ENCODE measurements around the gene MRS2.

Gene MRS2

DNA sequence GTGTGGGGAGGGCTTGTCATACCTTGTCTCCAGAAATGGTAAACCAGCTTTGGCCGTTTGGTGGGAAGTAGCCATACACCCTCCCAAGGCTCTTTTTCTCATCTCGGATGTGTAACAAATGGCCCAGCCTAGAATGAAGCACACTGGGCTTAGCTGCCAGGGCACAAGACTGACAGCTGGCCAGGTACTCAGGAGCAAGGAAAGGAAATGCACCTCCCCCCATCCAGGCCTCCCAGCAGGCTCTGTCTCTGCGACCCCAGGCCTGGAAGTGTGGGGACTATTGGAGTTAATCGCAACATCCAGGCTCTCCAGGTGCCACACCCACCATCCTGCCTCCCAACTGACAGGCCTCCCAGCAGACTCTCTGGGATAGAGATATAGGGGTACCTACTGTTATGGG, 43.0 kb downstream of the MRS2 start:
- Histone ChIP-seq H3K79me1 (ENCODE audit: low read depth, low read length) (no peaks in the 10 kb centered on the region), H2BK12ac (ENCODE audit: low read length) (no peak overlapping the region), H2BK5ac (ENCODE audit: low read length) (no peak overlapping the region), H3K9ac (ENCODE audit: low read depth, low read length, poor library complexity) (no peak overlapping the region), H2AFZ (ENCODE audit: low read length) (no peak overlapping the region), H3K27me3 (ENCODE audit: control insufficient read depth in 3 of 3, insufficient read depth in 3 of 3, low read depth in 1 of 3, low read length in 3 of 3) (no peaks in the 10 kb centered on the region), H3K18ac (ENCODE audit: low read length) (no peak overlapping the region), H3K4me1 (ENCODE audit: control insufficient read depth in 2 of 2, insufficient read depth in 1 of 2, low read depth in 1 of 2, low read length in 2 of 2) (peaks cover 0 to 2% of the 10 kb centered on the region in 2 donors), H2BK120ac (ENCODE audit: low read depth, low read length) (no peak overlapping the region), H2BK15ac (ENCODE audit: low read length) (no peak overlapping the region), H3K27ac (replicated peaks; ENCODE audit: low read length) (no peak overlapping the region), H3K4ac (ENCODE audit: low read length) (no peak overlapping the region), H2AK5ac (ENCODE audit: low read depth, low read length) (no peak overlapping the region), H3K9me3 (replicated peaks in 1 of 2; ENCODE audit: control insufficient read depth in 2 of 2, insufficient read depth in 1 of 2, low read depth in 1 of 2, low read length in 2 of 2) (no peaks in the 10 kb centered on the region), H3K14ac (ENCODE audit: low read length) (no peak overlapping the region), H3K36me3 (replicated peaks in 1 of 2; ENCODE audit: control insufficient read depth in 2 of 2, insufficient read depth in 2 of 2, low read length in 2 of 2) (no peaks in the 10 kb centered on the region), H3K4me2 (ENCODE audit: insufficient read depth, low read length, poor library complexity, severe bottlenecking) (no peak overlapping the region), H4K91ac (ENCODE audit: low read depth, low read length, poor library complexity) (no peak overlapping the region), H3K4me3 (ENCODE audit: low read length in 2 of 2) (no peak overlapping the region), H3K23ac (ENCODE audit: low read depth, low read length, poor library complexity) (no peak overlapping the region), H4K8ac (ENCODE audit: low read depth, low read length) (no peak overlapping the region)
- DNase-seq (ENCODE audit: low spot score), result no peak
- no CpG with 5 or more reads among the region's 4 CpGs for WGBS, 2 donors (ENCODE audit: extremely low coverage in 2 of 2, insufficient read length in 2 of 2, insufficient replicate concordance in 1 of 2)

DNA sequence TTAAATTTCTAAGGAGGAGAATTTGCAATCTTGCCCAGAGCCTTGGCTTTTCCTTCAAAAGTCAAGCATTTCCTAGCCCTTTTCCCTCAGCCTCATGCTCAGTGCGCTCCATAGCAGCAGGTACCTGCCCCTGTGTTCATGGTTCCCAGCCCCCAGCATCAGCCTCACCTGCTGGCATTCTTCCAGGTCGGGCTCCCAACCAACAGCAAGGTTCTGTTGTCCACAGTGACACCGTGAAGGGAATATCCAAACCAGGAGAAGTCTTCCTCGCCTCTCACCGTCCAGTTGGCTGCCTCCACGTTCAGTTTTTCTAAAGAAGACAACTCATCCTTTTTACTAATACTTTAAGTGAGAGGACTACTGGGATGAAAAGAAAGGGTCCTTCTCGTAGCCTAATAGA, 43.9 kb downstream of the MRS2 start:
- H3K9me3 ChIP-seq (replicated peaks in 1 of 2; ENCODE audit: control insufficient read depth in 2 of 2, insufficient read depth in 1 of 2, low read depth in 1 of 2, low read length in 2 of 2), result no peaks in the 10 kb centered on the region
- H2AFZ ChIP-seq (ENCODE audit: low read length), result no peak overlapping the region
- H2BK15ac ChIP-seq (ENCODE audit: low read length), result no peak overlapping the region
- H3K9ac ChIP-seq (ENCODE audit: low read depth, low read length, poor library complexity), result no peak overlapping the region
- H3K18ac ChIP-seq (ENCODE audit: low read length), result no peak overlapping the region
- DNase-seq (ENCODE audit: low spot score), result no peak
- no peak overlapping the region for H4K8ac ChIP-seq (ENCODE audit: low read depth, low read length)
- no peak overlapping the region for H3K23ac ChIP-seq (ENCODE audit: low read depth, low read length, poor library complexity)
- H3K4me1 ChIP-seq (ENCODE audit: control insufficient read depth in 2 of 2, insufficient read depth in 1 of 2, low read depth in 1 of 2, low read length in 2 of 2), result peaks cover 0 to 2% of the 10 kb centered on the region in 2 donors
- no peak overlapping the region for H3K4ac ChIP-seq (ENCODE audit: low read length)
- no peaks in the 10 kb centered on the region for H3K36me3 ChIP-seq (replicated peaks in 1 of 2; ENCODE audit: control insufficient read depth in 2 of 2, insufficient read depth in 2 of 2, low read length in 2 of 2)
- no peak overlapping the region for H2BK12ac ChIP-seq (ENCODE audit: low read length)
- no peak overlapping the region for H2AK5ac ChIP-seq (ENCODE audit: low read depth, low read length)
- no peak overlapping the region for H2BK120ac ChIP-seq (ENCODE audit: low read depth, low read length)
- no peak overlapping the region for H3K4me3 ChIP-seq (ENCODE audit: low read length in 2 of 2)
- no peak overlapping the region for H4K91ac ChIP-seq (ENCODE audit: low read depth, low read length, poor library complexity)
- H3K27ac ChIP-seq (replicated peaks; ENCODE audit: low read length), result no peak overlapping the region
- no peaks in the 10 kb centered on the region for H3K27me3 ChIP-seq (ENCODE audit: control insufficient read depth in 3 of 3, insufficient read depth in 3 of 3, low read depth in 1 of 3, low read length in 3 of 3)
- no CpG with 5 or more reads among the region's 7 CpGs for WGBS, 2 donors (ENCODE audit: extremely low coverage in 2 of 2, insufficient read length in 2 of 2, insufficient replicate concordance in 1 of 2)
- no peak overlapping the region for H3K14ac ChIP-seq (ENCODE audit: low read length)
- no peaks in the 10 kb centered on the region for H3K79me1 ChIP-seq (ENCODE audit: low read depth, low read length)
- H2BK5ac ChIP-seq (ENCODE audit: low read length), result no peak overlapping the region
- H3K4me2 ChIP-seq (ENCODE audit: insufficient read depth, low read length, poor library complexity, severe bottlenecking), result no peak overlapping the region

DNA sequence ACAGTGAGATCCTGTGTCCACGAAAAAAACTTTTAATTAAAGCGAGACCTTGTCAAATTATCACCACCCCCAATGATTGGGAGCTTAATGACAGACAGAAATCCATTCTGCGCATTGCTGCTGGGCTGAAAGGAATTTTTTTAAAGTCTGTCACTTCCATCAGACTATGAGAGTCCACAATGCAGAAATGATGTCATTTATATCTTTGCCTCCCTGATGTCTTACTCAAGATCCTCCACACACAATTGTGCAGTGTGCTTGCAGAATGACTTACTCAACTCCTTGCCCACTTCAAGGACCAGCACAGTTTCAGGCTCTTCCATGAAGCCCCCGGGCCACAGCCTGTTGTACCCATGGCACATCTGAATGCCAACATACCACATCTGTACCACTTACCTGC, 45.7 kb downstream of the MRS2 start:
- no peaks in the 10 kb centered on the region for H3K27me3 ChIP-seq (ENCODE audit: control insufficient read depth in 3 of 3, insufficient read depth in 3 of 3, low read depth in 1 of 3, low read length in 3 of 3)
- H3K36me3 ChIP-seq (replicated peaks in 1 of 2; ENCODE audit: control insufficient read depth in 2 of 2, insufficient read depth in 2 of 2, low read length in 2 of 2), result no peaks in the 10 kb centered on the region
- H4K8ac ChIP-seq (ENCODE audit: low read depth, low read length), result no peak overlapping the region
- H3K4ac ChIP-seq (ENCODE audit: low read length), result no peak overlapping the region
- no peak overlapping the region for H3K18ac ChIP-seq (ENCODE audit: low read length)
- H3K27ac ChIP-seq (replicated peaks; ENCODE audit: low read length), result no peak overlapping the region
- H3K4me2 ChIP-seq (ENCODE audit: insufficient read depth, low read length, poor library complexity, severe bottlenecking), result no peak overlapping the region
- no peak overlapping the region for H4K91ac ChIP-seq (ENCODE audit: low read depth, low read length, poor library complexity)
- WGBS, 2 donors (ENCODE audit: extremely low coverage in 2 of 2, insufficient read length in 2 of 2, insufficient replicate concordance in 1 of 2), result no CpG with 5 or more reads among the region's 4 CpGs
- no peak overlapping the region for H2BK5ac ChIP-seq (ENCODE audit: low read length)
- no peak overlapping the region for H3K14ac ChIP-seq (ENCODE audit: low read length)
- peaks cover 0 to 2% of the 10 kb centered on the region in 2 donors for H3K4me1 ChIP-seq (ENCODE audit: control insufficient read depth in 2 of 2, insufficient read depth in 1 of 2, low read depth in 1 of 2, low read length in 2 of 2)
- H3K9me3 ChIP-seq (replicated peaks in 1 of 2; ENCODE audit: control insufficient read depth in 2 of 2, insufficient read depth in 1 of 2, low read depth in 1 of 2, low read length in 2 of 2), result no peaks in the 10 kb centered on the region
- H3K79me1 ChIP-seq (ENCODE audit: low read depth, low read length), result no peaks in the 10 kb centered on the region
- H2BK120ac ChIP-seq (ENCODE audit: low read depth, low read length), result no peak overlapping the region
- no peak overlapping the region for H2BK12ac ChIP-seq (ENCODE audit: low read length)
- H3K9ac ChIP-seq (ENCODE audit: low read depth, low read length, poor library complexity), result no peak overlapping the region
- no peak overlapping the region for H2BK15ac ChIP-seq (ENCODE audit: low read length)
- H3K23ac ChIP-seq (ENCODE audit: low read depth, low read length, poor library complexity), result no peak overlapping the region
- H2AFZ ChIP-seq (ENCODE audit: low read length), result no peak overlapping the region
- DNase-seq (ENCODE audit: low spot score), result no peak
- H3K4me3 ChIP-seq (ENCODE audit: low read length in 2 of 2), result no peak overlapping the region
- no peak overlapping the region for H2AK5ac ChIP-seq (ENCODE audit: low read depth, low read length)

DNA sequence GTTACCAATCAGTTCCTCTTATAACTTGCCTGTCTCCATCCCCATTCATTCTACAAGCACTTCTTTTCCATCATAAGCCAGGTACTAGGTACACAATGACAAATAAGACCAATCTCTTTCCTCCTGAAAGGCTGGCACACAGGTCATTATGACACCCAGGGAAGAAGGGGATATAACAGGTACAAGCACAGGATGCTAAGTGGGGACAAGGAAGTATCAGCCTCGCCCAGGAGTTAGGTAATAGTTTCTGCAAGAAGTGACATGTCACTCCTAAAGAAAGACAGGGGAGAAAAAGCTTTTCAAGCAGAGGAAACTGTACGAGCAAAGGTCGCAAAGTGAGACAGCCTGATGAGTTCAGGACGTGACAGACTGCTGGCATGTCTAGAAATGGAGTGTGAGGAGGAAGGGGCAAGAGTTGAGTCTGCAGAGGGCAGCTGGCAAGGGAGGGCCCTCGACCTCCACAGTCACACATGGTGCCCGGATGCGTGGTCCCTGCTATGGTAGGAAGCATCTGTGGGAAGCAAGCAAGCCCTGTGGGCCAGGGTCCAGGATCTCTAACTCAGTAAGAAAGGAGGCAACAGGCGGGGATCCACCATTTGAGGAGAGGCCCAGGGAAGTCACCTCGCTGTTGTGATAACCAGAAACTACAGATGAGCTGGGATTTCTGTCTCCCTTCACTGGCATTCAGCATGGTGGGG, 46.2 kb downstream of the MRS2 start:
- H3K23ac ChIP-seq (ENCODE audit: low read depth, low read length, poor library complexity), result no peak overlapping the region
- no peak overlapping the region for H2AFZ ChIP-seq (ENCODE audit: low read length)
- H2BK15ac ChIP-seq (ENCODE audit: low read length), result no peak overlapping the region
- peaks cover 0 to 2% of the 10 kb centered on the region in 2 donors for H3K4me1 ChIP-seq (ENCODE audit: control insufficient read depth in 2 of 2, insufficient read depth in 1 of 2, low read depth in 1 of 2, low read length in 2 of 2)
- no peak overlapping the region for H4K91ac ChIP-seq (ENCODE audit: low read depth, low read length, poor library complexity)
- H2BK5ac ChIP-seq (ENCODE audit: low read length), result no peak overlapping the region
- H3K79me1 ChIP-seq (ENCODE audit: low read depth, low read length), result no peaks in the 10 kb centered on the region
- no peaks in the 10 kb centered on the region for H3K9me3 ChIP-seq (replicated peaks in 1 of 2; ENCODE audit: control insufficient read depth in 2 of 2, insufficient read depth in 1 of 2, low read depth in 1 of 2, low read length in 2 of 2)
- DNase-seq (ENCODE audit: low spot score), result no peak
- no peak overlapping the region for H3K4me2 ChIP-seq (ENCODE audit: insufficient read depth, low read length, poor library complexity, severe bottlenecking)
- no peak overlapping the region for H2AK5ac ChIP-seq (ENCODE audit: low read depth, low read length)
- H2BK12ac ChIP-seq (ENCODE audit: low read length), result no peak overlapping the region
- no peak overlapping the region for H3K4me3 ChIP-seq (ENCODE audit: low read length in 2 of 2)
- H3K27me3 ChIP-seq (ENCODE audit: control insufficient read depth in 3 of 3, insufficient read depth in 3 of 3, low read depth in 1 of 3, low read length in 3 of 3), result no peaks in the 10 kb centered on the region
- H4K8ac ChIP-seq (ENCODE audit: low read depth, low read length), result no peak overlapping the region
- H3K4ac ChIP-seq (ENCODE audit: low read length), result no peak overlapping the region
- H3K18ac ChIP-seq (ENCODE audit: low read length), result no peak overlapping the region
- H3K14ac ChIP-seq (ENCODE audit: low read length), result no peak overlapping the region
- H3K36me3 ChIP-seq (replicated peaks in 1 of 2; ENCODE audit: control insufficient read depth in 2 of 2, insufficient read depth in 2 of 2, low read length in 2 of 2), result no peaks in the 10 kb centered on the region
- no peak overlapping the region for H2BK120ac ChIP-seq (ENCODE audit: low read depth, low read length)
- no peak overlapping the region for H3K9ac ChIP-seq (ENCODE audit: low read depth, low read length, poor library complexity)
- H3K27ac ChIP-seq (replicated peaks; ENCODE audit: low read length), result no peak overlapping the region
- WGBS, 2 donors (ENCODE audit: extremely low coverage in 2 of 2, insufficient read length in 2 of 2, insufficient replicate concordance in 1 of 2), result no CpG with 5 or more reads among the region's 9 CpGs

All from neuronal stem cell (in vitro differentiated cells).